OCI-LY3 (cell line): ENCODE data around the gene ELMO1.

Experiments used
- EZH2phosphoT487 ChIP-seq: fragments of 200-600 bp; shearing (Covaris generic); IDR thresholded peaks from 2 replicates; pipeline ENCODE4 v1.6.1; 2018; ENCODE audit warnings: antibody characterized with exemption, mixed run types, low read depth
- TF ChIP-seq, protein P1 (sequence below): fragments of 200-600, 300-600 bp; sonication (generic); IDR thresholded peaks from 2 replicates; pipeline ENCODE4 v1.5.1; 2014; ENCODE audit warnings: antibody characterized with exemption, low read length, low read depth

DNA sequence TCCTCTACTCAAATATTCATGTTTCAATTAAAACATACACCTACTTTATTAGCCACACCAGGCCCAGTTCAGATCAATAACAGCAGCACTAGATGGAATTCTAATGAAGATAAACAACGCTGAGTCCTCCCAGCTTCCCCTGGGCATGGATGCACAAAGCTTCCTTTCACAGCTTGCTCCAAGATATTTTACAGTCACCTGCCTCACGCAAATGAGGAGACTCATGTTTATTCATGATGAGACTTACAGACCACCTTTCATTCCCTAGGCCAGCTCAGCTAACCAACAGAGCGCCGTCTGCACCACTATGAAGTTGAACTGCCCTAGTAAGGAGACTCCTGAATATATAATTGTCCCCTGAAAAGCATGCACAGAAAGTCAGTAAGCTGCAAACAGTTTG is 441.4 kb downstream of the ELMO1 start:
- TF ChIP-seq, protein P1, sequence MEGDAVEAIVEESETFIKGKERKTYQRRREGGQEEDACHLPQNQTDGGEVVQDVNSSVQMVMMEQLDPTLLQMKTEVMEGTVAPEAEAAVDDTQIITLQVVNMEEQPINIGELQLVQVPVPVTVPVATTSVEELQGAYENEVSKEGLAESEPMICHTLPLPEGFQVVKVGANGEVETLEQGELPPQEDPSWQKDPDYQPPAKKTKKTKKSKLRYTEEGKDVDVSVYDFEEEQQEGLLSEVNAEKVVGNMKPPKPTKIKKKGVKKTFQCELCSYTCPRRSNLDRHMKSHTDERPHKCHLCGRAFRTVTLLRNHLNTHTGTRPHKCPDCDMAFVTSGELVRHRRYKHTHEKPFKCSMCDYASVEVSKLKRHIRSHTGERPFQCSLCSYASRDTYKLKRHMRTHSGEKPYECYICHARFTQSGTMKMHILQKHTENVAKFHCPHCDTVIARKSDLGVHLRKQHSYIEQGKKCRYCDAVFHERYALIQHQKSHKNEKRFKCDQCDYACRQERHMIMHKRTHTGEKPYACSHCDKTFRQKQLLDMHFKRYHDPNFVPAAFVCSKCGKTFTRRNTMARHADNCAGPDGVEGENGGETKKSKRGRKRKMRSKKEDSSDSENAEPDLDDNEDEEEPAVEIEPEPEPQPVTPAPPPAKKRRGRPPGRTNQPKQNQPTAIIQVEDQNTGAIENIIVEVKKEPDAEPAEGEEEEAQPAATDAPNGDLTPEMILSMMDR = no peak
- TF ChIP-seq EZH2phosphoT487 = no peak
